K562 (cell line): Measurements from ENCODE around the gene ATXN1. TPM values are rescaled to one million over a fixed set of nuclear protein-coding genes. Genes with fewer than 3 reads are reported as not detected.

ENCODE experiments used
- ARNT ChIP-seq, 2 experiments: fragments of 450-650 bp; IDR thresholded peaks; 2 replicates each; pipeline ENCODE4 v1.6.1; 2016; ENCODE audit warnings: mild to moderate bottlenecking in 1 of 2
- BCOR ChIP-seq: fragments of 450-650 bp; IDR thresholded peaks from 2 replicates; pipeline ENCODE4 v1.6.1; 2016
- BMI1 ChIP-seq: fragments of 150-350 bp; IDR thresholded peaks from 2 replicates; pipeline ENCODE4 v1.6.1; 2014; ENCODE audit warnings: low read length
- FOSL1 ChIP-seq: fragments of 200-800 bp; sonication (Bioruptor generic); conservative IDR thresholded peaks from 2 replicates; pipeline ENCODE4 v1.6.1; 2016; ENCODE audit warnings: missing genetic modification characterization, missing compliant biosample characterization
- NUFIP1 ChIP-seq: fragments of 450-650 bp; IDR thresholded peaks from 2 replicates; pipeline ENCODE4 v1.6.1; 2018; ENCODE audit not compliant: partially characterized antibody
- PHTF2 ChIP-seq: fragments of 250-450 bp; sonication (Bioruptor Pico); IDR thresholded peaks from 2 replicates; pipeline ENCODE4 v1.5.0; 2021; ENCODE audit warnings: mild to moderate bottlenecking
- SMAD3 ChIP-seq: fragments of 450-650 bp; formaldehyde crosslinking; conservative IDR thresholded peaks from 2 replicates; pipeline ENCODE4 v1.4.0; 2020; ENCODE audit warnings: mild to moderate bottlenecking
- ZFP30 ChIP-seq: fragments of 250-450 bp; sonication (Bioruptor Pico); IDR thresholded peaks from 2 replicates; pipeline ENCODE4 v1.8.0; 2022; ENCODE audit warnings: moderate library complexity, mild to moderate bottlenecking, inconsistent platforms, borderline replicate concordance
- ZFX ChIP-seq: sonication (generic); formaldehyde crosslinking; IDR thresholded peaks from 2 replicates; pipeline ENCODE4 v1.8.0; 2022; ENCODE audit warnings: mild to moderate bottlenecking, missing genetic modification reagents, moderate library complexity
- polyA plus RNA-seq, 8 experiments: library from polyadenylated mRNA; depleted of rRNA in 4 of 8; stranded (reverse) in 5 of 8; unstranded in 3 of 8; fragments of >200 nt; fragmentation: Nextera tagmentation in 2 of 8; fragmentation: Illumina TruSeq in 1 of 8; extraction: Ambion mirVana in 2 of 8; extraction: Trizol in 1 of 8; gene quantifications; 2 replicates each; pipeline versions ENCODE4 v1.2.1 to v1.2.3, GENCODE V29; 2011 to 2014; ENCODE audit warnings: inconsistent platforms in 1 of 8, missing spikeins in 1 of 8
- total RNA-seq, 7 experiments: library from RNA; depleted of rRNA in 6 of 7; stranded (reverse); fragments of >200 nt in 6 of 7; fragmentation: Illumina TruSeq in 2 of 7; extraction: Trizol in 2 of 7; gene quantifications; 2 replicates each; pipeline versions ENCODE4 v1.2.1 to v1.2.3, GENCODE V29; 2011 to 2021; ENCODE audit warnings: low replicate concordance in 1 of 7
- TF ChIP-seq, protein P1 (sequence below), 2 experiments: fragments of 450-650 bp in 1 of 2; sonication (generic) in 1 of 2; formaldehyde crosslinking in 1 of 2; IDR thresholded peaks; 2 replicates each; pipeline versions ENCODE4 v1.7.1 to v1.9.0; 2016 to 2022; ENCODE audit warnings: inconsistent platforms in 1 of 2, mild to moderate bottlenecking in 1 of 2, missing genetic modification reagents in 1 of 2
- TF ChIP-seq, protein P2 (sequence below): fragments of 450-650 bp; IDR thresholded peaks from 2 replicates; pipeline ENCODE4 v1.6.1; 2016; ENCODE audit warnings: mild to moderate bottlenecking
- TF ChIP-seq, protein P3 (sequence below): fragments of 150-350 bp; conservative IDR thresholded peaks from 2 replicates; pipeline ENCODE4 v1.6.1; 2014; ENCODE audit warnings: low read length

The ATXN1 gene
- total and polyA plus RNA-seq, 9 of the 15 experiments (the other 6 are each of a cell fraction or from before 2014, with no cell fraction given), result under 0.01 to 1.2 (median 0.58) TPM

DNA sequence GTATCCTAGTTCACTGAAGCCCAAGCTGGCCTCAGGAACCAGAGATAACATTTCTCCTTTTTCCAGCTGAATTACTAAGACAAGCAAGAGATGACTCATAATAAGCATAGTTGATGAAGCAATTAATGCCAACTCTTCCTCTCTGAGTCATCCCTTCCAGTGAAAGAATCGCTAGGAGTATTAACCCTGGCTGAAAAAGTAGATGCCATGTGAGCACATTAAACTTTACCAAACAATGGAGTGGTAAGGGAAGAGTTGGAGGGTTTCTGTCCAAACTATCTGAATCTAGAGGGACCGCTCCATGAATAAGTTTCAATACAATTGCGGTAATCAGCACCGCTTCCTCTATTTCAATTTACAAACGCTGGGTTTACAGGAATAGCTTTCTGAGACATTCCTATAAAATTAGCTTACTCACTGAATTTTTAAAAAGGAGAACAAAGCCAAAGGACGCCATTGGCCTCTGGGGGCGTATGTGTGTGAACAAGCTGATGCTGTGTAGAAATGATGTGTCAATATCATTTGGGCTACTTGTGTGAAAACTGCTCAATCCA lies 48.3 kb downstream of the ATXN1 start (continued):
- TF ChIP-seq ZFP30, result no peak
- TF ChIP-seq ZFX (CRISPR knock-in tag), result no peak
- TF ChIP-seq, protein P1, sequence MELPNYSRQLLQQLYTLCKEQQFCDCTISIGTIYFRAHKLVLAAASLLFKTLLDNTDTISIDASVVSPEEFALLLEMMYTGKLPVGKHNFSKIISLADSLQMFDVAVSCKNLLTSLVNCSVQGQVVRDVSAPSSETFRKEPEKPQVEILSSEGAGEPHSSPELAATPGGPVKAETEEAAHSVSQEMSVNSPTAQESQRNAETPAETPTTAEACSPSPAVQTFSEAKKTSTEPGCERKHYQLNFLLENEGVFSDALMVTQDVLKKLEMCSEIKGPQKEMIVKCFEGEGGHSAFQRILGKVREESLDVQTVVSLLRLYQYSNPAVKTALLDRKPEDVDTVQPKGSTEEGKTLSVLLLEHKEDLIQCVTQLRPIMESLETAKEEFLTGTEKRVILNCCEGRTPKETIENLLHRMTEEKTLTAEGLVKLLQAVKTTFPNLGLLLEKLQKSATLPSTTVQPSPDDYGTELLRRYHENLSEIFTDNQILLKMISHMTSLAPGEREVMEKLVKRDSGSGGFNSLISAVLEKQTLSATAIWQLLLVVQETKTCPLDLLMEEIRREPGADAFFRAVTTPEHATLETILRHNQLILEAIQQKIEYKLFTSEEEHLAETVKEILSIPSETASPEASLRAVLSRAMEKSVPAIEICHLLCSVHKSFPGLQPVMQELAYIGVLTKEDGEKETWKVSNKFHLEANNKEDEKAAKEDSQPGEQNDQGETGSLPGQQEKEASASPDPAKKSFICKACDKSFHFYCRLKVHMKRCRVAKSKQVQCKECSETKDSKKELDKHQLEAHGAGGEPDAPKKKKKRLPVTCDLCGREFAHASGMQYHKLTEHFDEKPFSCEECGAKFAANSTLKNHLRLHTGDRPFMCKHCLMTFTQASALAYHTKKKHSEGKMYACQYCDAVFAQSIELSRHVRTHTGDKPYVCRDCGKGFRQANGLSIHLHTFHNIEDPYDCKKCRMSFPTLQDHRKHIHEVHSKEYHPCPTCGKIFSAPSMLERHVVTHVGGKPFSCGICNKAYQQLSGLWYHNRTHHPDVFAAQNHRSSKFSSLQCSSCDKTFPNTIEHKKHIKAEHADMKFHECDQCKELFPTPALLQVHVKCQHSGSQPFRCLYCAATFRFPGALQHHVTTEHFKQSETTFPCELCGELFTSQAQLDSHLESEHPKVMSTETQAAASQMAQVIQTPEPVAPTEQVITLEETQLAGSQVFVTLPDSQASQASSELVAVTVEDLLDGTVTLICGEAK (IDR thresholded peaks at IDR 0.05), result no peak
- TF ChIP-seq, protein P1 (CRISPR knock-in tag; IDR thresholded peaks at IDR 0.05), result no peak
- TF ChIP-seq, protein P2, sequence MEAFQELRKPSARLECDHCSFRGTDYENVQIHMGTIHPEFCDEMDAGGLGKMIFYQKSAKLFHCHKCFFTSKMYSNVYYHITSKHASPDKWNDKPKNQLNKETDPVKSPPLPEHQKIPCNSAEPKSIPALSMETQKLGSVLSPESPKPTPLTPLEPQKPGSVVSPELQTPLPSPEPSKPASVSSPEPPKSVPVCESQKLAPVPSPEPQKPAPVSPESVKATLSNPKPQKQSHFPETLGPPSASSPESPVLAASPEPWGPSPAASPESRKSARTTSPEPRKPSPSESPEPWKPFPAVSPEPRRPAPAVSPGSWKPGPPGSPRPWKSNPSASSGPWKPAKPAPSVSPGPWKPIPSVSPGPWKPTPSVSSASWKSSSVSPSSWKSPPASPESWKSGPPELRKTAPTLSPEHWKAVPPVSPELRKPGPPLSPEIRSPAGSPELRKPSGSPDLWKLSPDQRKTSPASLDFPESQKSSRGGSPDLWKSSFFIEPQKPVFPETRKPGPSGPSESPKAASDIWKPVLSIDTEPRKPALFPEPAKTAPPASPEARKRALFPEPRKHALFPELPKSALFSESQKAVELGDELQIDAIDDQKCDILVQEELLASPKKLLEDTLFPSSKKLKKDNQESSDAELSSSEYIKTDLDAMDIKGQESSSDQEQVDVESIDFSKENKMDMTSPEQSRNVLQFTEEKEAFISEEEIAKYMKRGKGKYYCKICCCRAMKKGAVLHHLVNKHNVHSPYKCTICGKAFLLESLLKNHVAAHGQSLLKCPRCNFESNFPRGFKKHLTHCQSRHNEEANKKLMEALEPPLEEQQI, result no peak
- TF ChIP-seq ARNT (IDR thresholded peaks at IDR 0.05), result no peak
- TF ChIP-seq SMAD3, result no peak
- TF ChIP-seq BCOR, result no peak
- TF ChIP-seq NUFIP1, result no peak
- no peak for TF ChIP-seq PHTF2 (CRISPR knock-in tag)
- peak; percentile 98 for TF ChIP-seq FOSL1 (tag)
- no peak for TF ChIP-seq BMI1
- TF ChIP-seq, protein P3, sequence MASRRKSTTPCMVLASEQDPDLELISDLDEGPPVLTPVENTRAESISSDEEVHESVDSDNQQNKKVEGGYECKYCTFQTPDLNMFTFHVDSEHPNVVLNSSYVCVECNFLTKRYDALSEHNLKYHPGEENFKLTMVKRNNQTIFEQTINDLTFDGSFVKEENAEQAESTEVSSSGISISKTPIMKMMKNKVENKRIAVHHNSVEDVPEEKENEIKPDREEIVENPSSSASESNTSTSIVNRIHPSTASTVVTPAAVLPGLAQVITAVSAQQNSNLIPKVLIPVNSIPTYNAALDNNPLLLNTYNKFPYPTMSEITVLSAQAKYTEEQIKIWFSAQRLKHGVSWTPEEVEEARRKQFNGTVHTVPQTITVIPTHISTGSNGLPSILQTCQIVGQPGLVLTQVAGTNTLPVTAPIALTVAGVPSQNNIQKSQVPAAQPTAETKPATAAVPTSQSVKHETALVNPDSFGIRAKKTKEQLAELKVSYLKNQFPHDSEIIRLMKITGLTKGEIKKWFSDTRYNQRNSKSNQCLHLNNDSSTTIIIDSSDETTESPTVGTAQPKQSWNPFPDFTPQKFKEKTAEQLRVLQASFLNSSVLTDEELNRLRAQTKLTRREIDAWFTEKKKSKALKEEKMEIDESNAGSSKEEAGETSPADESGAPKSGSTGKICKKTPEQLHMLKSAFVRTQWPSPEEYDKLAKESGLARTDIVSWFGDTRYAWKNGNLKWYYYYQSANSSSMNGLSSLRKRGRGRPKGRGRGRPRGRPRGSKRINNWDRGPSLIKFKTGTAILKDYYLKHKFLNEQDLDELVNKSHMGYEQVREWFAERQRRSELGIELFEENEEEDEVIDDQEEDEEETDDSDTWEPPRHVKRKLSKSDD, result no peak
